Activated naive CD4-positive, alpha-beta T cell treated with anti-CD3 and anti-CD28 coated beads, Interleukin-2, amount 50 U/mL, for 24 hours (primary cell): ENCODE results near the gene DOCK4.

ENCODE experiments used
- H3K27ac Mint-ChIP-seq: one replicate; pipeline ENCODE4 v1.8.0; 2021; ENCODE audit warnings: mild to moderate bottlenecking, mixed read lengths
- H3K27me3 Mint-ChIP-seq: one replicate; pipeline ENCODE4 v1.8.0; 2021; ENCODE audit warnings: mixed read lengths
- H3K36me3 Mint-ChIP-seq: one replicate; pipeline ENCODE4 v1.8.0; 2021; ENCODE audit warnings: mixed read lengths
- H3K4me1 Mint-ChIP-seq: one replicate; pipeline ENCODE4 v1.8.0; 2021; ENCODE audit warnings: mixed read lengths
- H3K4me3 Mint-ChIP-seq: one replicate; pipeline ENCODE4 v1.8.0; 2021; ENCODE audit warnings: mild to moderate bottlenecking, mixed read lengths
- H3K9me3 Mint-ChIP-seq: one replicate; pipeline ENCODE4 v1.8.0; 2021; ENCODE audit warnings: mixed read lengths

DOCK4 gene

DNA sequence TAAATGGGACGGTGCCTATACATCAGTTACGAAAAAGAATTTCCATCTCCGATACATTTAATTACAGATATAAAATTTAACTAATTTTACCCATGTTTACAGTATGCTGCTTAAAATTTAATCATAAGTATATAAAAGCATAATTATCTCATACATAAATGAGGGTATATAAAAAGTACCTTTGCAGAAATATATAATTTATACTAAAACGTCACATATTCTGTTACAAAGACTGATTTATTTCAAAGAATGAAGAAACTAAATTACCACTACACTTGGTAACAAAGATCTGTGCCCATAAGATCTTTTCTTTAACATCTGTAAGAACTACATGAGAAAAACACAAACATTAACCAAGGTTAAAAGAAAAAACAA is 2.8 kb downstream of the DOCK4 start:
- no peaks in the 10 kb centered on the region for H3K9me3 Mint-ChIP-seq
- H3K4me1 Mint-ChIP-seq = peaks cover 34% of the 10 kb centered on the region
- no peak overlapping the region for H3K27ac Mint-ChIP-seq
- H3K27me3 Mint-ChIP-seq = peaks cover 44% of the 10 kb centered on the region
- no peak overlapping the region for H3K4me3 Mint-ChIP-seq
- H3K36me3 Mint-ChIP-seq = peaks cover 2% of the 10 kb centered on the region

DNA sequence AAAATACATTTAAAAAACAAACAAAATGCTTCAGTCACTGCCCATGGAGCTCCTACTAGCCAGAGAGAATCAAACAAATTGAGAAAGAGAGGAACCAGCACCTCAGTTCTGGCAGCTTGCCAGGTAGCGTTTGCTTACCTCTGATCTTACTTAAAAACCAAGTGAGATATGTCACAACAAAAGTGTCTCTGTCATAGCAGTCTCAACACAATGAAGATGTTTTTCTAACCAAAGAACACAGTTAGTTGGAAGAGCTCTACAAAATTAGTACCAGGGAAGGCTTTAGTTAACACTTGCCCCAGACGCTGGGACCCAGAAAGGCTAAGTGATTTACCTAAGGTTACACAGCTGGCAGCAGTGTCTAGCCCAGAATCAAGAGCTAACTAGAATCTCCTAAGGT is 3.4 kb downstream of the DOCK4 start:
- H3K27me3 Mint-ChIP-seq = peaks cover 49% of the 10 kb centered on the region
- H3K9me3 Mint-ChIP-seq = no peaks in the 10 kb centered on the region
- peaks cover 2% of the 10 kb centered on the region for H3K36me3 Mint-ChIP-seq
- H3K4me1 Mint-ChIP-seq = peaks cover 34% of the 10 kb centered on the region
- H3K4me3 Mint-ChIP-seq = no peak overlapping the region
- peak overlapping the region; percentile 47 for H3K27ac Mint-ChIP-seq

DNA sequence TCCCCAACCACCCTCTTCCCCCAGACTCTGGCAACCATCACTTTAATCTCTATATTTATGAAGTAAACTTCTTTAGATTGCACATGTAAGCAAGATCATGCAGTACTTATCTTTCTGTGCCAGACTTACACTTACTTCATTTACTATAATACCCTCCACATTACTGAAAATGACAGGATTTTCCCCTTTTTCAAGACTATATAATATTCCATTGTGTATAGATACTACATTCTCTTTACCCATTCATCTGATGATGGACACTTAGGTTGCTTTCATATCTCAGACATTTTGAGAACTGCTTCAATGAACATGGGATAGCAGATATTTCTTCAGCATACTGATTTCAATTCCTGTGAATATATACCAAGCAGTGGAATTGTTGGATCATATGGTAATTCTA is 4.4 kb downstream of the DOCK4 start:
- no peaks in the 10 kb centered on the region for H3K9me3 Mint-ChIP-seq
- H3K27ac Mint-ChIP-seq = no peak overlapping the region
- peaks cover 26% of the 10 kb centered on the region for H3K4me1 Mint-ChIP-seq
- no peak overlapping the region for H3K4me3 Mint-ChIP-seq
- H3K27me3 Mint-ChIP-seq = peaks cover 53% of the 10 kb centered on the region
- H3K36me3 Mint-ChIP-seq = peaks cover 2% of the 10 kb centered on the region

DNA sequence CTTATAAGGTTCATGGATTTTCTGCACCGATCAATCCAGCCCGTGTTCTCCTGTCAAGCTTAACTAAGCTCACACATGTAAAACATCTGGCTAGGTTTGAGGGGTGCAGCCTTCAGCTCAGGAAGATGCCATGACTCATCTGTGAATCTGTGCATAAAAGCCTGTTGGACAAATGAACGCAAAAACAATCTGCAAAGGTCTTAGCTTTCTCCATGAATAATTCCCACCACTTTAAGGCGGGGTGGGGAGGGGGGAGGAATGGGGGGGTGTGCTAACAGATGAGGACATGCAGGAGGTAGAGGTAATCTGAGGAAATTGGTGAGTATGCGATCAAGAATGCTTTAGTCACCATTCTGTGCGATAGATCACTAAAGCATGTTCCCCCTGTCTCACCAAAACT is 4.8 kb downstream of the DOCK4 start:
- Mint-ChIP-seq H3K27me3 (peaks cover 56% of the 10 kb centered on the region), H3K36me3 (peaks cover 2% of the 10 kb centered on the region), H3K9me3 (no peaks in the 10 kb centered on the region), H3K4me3 (no peak overlapping the region), H3K4me1 (peaks cover 23% of the 10 kb centered on the region), H3K27ac (no peak overlapping the region)

DNA sequence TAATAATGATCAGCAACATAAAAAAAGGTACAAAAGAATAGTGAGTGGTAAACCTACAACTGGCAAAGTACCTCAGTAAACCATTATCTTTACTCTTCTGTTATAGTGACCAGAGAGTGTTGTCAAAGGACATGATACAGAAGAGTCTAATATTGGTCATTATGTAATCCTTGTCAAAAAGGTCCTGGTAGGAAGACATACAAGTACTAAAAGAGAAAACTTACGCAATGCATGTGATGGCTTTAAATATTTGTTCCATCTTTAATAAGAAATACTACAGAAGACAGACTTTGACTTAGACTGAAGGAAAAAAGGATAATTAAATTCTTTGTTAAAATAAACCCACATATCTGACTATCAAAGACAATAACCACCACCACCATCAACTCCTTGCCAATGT is 6.5 kb downstream of the DOCK4 start:
- no peaks in the 10 kb centered on the region for H3K9me3 Mint-ChIP-seq
- H3K27ac Mint-ChIP-seq = no peak overlapping the region
- H3K27me3 Mint-ChIP-seq = peaks cover 56% of the 10 kb centered on the region
- peaks cover 16% of the 10 kb centered on the region for H3K4me1 Mint-ChIP-seq
- peaks cover 2% of the 10 kb centered on the region for H3K36me3 Mint-ChIP-seq
- no peak overlapping the region for H3K4me3 Mint-ChIP-seq

DNA sequence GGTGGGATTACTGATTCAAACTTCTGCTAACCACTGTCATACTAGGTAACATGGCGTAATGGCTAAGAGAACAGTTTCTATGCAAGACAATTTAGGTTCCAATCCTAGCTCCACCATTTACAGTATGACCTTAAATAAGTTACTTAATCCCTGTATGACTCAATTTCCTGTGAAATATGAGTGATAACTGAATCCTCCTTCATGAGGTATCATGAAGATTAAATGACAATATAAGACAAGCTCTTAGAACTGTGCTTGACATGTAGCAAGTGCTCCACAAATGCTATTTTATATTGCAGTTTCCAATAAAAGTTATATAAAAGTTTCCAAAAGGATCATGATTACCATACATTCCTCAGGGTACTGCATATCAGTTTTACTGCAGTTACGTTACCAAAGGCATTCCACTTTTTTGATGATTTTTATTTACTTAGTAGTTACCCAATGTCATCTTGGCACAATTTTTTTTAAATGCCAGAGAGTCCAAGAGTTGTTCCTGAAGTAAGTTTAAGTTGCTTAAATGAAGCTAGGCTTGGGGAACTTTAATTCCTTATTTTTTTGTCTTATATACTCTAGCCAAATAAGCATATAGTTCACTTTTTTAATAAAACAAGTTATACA is 7.1 kb downstream of the DOCK4 start:
- no peaks in the 10 kb centered on the region for H3K9me3 Mint-ChIP-seq
- H3K27ac Mint-ChIP-seq = no peak overlapping the region
- no peak overlapping the region for H3K4me3 Mint-ChIP-seq
- peaks cover 11% of the 10 kb centered on the region for H3K4me1 Mint-ChIP-seq
- H3K36me3 Mint-ChIP-seq = peaks cover 2% of the 10 kb centered on the region
- H3K27me3 Mint-ChIP-seq = peaks cover 54% of the 10 kb centered on the region

DNA sequence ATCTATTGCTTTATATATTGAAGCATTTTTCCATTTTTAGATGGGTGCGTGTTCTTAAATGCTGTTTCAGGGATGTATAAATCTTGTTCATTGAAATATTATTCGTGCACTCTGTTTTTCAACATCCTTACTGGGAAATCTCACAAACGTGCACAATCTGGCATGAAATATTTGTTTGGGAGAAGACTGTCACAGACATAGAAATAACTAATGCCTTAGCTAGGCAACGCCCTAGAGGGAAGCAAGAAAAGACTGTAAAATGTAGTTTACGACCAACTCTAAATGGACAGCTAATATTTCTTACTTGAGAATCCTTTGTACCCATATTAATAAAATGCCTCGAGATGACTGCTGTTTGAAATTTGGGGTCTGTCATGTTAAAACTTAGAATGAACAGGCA is 8.9 kb downstream of the DOCK4 start:
- Mint-ChIP-seq H3K27ac (no peak overlapping the region), H3K4me3 (no peak overlapping the region), H3K27me3 (peaks cover 50% of the 10 kb centered on the region), H3K36me3 (no peaks in the 10 kb centered on the region), H3K4me1 (no peaks in the 10 kb centered on the region), H3K9me3 (no peaks in the 10 kb centered on the region)

DNA sequence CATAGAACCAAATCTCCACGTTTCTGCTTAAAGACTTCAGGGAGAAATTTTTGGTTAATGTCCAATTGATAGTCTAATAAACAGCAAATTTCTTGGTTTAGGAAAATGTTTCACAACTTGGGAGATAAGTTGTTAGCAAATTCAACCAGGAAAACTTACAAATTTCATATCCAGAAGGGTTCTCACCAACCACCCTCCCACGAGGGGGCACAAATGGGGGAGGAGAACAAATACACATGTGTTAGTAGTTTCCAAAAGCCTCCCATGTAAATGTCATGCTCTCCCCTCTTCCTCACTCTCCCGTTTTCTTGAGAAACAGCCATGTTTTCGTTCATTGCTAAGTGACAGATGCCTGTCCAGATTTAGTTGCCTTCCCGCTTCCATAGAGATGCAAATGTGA is 10.5 kb downstream of the DOCK4 start:
- no peaks in the 10 kb centered on the region for H3K36me3 Mint-ChIP-seq
- no peak overlapping the region for H3K27ac Mint-ChIP-seq
- no peaks in the 10 kb centered on the region for H3K9me3 Mint-ChIP-seq
- peaks cover 37% of the 10 kb centered on the region for H3K27me3 Mint-ChIP-seq
- no peak overlapping the region for H3K4me3 Mint-ChIP-seq
- H3K4me1 Mint-ChIP-seq = no peaks in the 10 kb centered on the region

DNA sequence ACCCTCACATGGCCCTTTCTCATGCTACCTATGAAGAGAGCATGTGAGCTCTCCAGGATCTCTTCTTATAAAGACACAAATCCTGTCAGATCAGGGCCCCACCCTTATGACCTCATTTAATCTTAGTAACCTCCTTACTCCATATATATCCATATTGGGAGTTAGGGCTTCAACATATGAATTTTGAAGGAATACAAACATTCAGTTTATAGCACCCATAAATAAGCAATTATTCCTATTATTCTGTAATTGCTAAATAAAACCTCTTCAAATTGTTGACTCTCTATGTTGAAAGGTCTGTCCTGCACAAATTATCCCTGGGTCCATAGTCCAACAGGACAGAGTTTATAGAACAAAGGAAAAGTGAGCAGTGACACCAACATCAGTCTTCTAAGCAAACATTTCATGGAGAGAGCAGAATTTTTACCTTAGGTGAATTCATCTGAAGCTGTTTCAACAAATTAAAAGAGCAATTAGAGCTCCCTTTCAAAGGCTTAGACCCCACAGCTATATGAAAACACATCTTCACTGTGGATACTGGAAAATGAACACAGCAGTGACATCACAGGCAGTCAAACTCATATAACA is 12.2 kb downstream of the DOCK4 start:
- Mint-ChIP-seq H3K36me3 (no peaks in the 10 kb centered on the region), H3K9me3 (no peaks in the 10 kb centered on the region), H3K4me3 (no peak overlapping the region), H3K4me1 (no peaks in the 10 kb centered on the region), H3K27me3 (peaks cover 33% of the 10 kb centered on the region), H3K27ac (no peak overlapping the region)

DNA sequence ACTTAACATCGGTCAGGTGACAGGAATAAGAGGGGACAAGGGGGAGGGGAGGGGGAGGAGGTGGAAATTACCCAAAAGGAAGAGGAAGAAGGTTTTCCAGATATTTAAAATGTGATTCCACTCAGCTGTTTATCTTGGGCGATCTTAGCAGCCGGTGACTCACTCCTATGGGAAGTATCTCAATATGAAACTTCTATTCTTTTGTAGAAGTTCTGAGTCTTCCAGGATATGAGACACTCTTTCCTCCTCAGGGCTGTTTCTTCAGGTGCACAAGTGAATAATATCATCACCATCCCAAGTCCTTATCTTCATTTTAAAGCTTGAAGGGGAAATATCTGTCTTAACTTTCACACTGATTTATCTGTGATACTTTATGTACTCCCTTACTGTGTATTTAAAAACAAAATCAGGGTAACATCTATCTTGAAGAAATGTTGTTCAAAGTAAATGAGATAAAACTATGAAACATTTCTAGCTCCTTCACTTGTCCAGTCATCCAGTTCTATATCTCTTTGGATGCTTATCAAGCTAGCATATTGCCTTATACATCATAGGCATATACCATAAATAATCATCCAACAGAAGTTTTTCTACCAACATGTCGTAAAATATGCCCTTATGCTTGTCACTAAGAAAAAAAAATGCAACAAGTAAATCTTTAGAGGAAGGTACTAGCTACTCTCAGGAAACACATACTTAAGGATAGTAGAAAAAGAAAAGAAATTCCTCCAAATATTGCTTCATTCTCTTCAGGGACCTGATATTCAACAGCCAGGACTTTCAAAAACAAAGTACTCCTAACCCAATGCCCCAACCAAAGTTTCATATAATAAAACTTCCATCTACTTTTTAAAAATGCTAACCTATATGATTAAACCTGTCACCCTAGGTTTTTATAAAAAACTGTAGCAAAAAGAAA is 13.7 kb downstream of the DOCK4 start:
- Mint-ChIP-seq H3K4me3 (no peak overlapping the region), H3K9me3 (no peaks in the 10 kb centered on the region), H3K4me1 (no peaks in the 10 kb centered on the region), H3K27ac (no peak overlapping the region), H3K27me3 (peaks cover 23% of the 10 kb centered on the region), H3K36me3 (no peaks in the 10 kb centered on the region)

DNA sequence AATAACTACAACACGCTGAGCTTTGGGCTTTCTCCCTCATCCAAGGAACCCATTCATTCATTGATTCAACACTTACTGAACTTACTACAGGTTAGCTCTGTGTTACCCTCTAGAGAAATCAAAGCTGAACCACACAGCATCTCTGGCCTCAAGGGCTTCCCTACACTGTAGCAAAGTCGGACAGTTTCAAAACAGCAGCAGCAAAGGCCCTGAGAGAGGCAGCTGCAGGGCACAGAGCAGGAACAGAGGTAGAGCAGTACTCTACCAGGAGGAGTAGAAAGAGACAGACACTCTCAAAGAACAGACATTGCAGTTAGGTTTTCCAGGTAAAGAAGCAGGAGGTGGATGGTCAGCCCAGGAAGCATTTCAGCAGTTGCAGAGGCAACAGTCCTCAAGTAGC is 16.1 kb downstream of the DOCK4 start:
- peaks cover 13% of the 10 kb centered on the region for H3K27me3 Mint-ChIP-seq
- no peaks in the 10 kb centered on the region for H3K9me3 Mint-ChIP-seq
- no peaks in the 10 kb centered on the region for H3K36me3 Mint-ChIP-seq
- H3K27ac Mint-ChIP-seq = no peak overlapping the region
- H3K4me1 Mint-ChIP-seq = no peaks in the 10 kb centered on the region
- no peak overlapping the region for H3K4me3 Mint-ChIP-seq

DNA sequence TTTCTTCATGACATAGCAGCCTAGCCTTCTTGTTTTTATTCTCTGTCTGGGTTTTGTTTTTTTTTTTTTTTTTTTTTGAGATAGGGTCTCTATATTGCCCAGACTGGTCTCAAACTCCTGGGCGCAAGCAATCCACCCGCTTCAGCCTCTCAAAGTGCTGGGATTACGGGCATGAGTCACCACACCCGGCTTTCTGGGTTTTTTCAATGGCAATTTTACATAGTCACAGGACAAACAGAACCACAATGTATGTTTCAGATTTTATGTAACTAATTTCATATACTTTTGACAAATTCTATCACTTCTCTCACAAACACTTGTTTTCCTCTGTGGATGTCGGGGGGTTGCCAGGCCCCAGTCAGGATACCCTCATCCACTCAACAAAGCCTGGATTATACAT is 16.5 kb downstream of the DOCK4 start:
- no peaks in the 10 kb centered on the region for H3K4me1 Mint-ChIP-seq
- no peaks in the 10 kb centered on the region for H3K36me3 Mint-ChIP-seq
- no peak overlapping the region for H3K4me3 Mint-ChIP-seq
- no peak overlapping the region for H3K27ac Mint-ChIP-seq
- H3K9me3 Mint-ChIP-seq = no peaks in the 10 kb centered on the region
- H3K27me3 Mint-ChIP-seq = peaks cover 13% of the 10 kb centered on the region

DNA sequence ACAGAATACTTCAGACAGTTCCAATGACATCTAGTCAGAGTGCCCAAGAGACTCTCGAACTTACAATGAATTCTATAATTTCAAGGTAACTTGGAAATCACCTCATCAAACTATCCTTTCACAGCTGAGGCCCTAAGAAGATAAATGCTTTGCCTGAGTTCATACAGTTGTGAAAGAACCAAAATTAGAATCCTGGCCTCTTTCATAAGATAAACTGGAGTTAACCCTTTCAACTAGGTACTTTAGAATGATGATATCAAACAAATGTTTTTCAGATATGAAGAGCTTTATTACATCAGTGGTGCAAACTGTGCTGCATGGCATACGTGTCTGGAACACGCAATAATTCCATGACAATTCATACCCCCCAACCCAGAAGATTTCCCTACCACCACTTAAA is 17.9 kb downstream of the DOCK4 start:
- Mint-ChIP-seq H3K4me1 (no peaks in the 10 kb centered on the region), H3K27ac (no peak overlapping the region), H3K4me3 (no peak overlapping the region), H3K36me3 (no peaks in the 10 kb centered on the region), H3K27me3 (peaks cover 5% of the 10 kb centered on the region), H3K9me3 (no peaks in the 10 kb centered on the region)

DNA sequence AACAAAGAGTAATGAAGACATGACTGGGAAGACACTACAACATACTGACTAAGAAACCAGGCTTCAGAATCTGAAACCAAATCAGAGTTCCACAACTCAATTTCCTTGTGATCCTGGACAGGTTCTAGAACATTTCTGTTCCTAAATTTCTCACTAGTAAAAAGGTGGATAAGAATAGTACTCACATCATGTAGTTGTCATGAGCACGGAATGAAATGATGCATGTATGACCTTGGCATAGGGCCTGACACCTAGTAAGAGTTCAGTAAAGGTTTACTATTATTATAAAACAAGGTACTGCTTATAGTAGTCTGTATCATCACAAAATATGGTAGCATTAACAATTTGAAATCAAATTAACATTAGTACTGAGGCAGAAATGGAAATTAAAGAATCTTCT is 19.9 kb downstream of the DOCK4 start:
- Mint-ChIP-seq H3K4me1 (no peaks in the 10 kb centered on the region), H3K36me3 (no peaks in the 10 kb centered on the region), H3K27me3 (peaks cover 5% of the 10 kb centered on the region), H3K4me3 (no peak overlapping the region), H3K27ac (no peak overlapping the region), H3K9me3 (no peaks in the 10 kb centered on the region)

DNA sequence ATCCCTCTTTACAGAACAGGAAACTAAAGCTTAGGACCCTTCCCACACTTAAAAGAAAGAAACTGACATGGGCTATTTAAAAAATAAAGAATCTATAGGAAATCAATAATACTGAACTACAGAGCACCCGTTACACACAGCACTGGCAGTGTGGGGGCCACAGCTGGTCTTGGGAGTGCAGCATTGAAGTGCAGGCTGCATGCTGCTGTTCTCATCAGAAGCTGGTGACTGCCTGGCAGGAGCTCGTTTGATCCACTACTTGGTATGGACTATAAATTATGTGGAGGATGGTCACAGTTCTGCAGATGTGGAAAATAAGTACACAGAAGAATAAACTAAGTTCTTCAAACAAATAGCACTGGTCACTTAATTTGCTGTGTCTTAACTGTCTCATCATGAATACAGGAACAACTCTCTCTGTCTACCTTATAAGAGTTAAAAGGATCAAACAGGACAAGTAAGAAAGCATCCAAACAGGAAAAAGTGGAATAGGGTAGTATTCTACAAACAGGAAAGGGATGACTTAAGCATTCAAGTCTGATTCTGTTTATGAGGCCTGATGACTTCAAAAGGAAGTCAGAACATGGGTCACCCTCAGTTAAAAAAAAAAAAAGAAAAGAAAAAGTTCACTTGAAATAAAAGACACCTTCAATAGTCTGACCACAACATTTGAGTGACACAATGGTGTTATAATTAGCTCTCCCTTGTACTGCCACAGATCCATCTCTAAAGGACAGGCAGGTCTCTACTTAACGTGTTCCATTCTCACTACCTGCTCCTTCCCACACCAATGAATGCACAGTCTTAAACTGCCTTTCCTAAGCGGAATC is 21.0 kb downstream of the DOCK4 start:
- Mint-ChIP-seq H3K9me3 (no peaks in the 10 kb centered on the region), H3K4me1 (no peaks in the 10 kb centered on the region), H3K4me3 (no peak overlapping the region), H3K36me3 (no peaks in the 10 kb centered on the region), H3K27me3 (peaks cover 6% of the 10 kb centered on the region), H3K27ac (no peak overlapping the region)
